ENCODE results near the gene TNS1.
A peak's percentile ranks its signal among the peaks of the same experiment; 100 is the strongest.

TNS1 gene

DNA sequence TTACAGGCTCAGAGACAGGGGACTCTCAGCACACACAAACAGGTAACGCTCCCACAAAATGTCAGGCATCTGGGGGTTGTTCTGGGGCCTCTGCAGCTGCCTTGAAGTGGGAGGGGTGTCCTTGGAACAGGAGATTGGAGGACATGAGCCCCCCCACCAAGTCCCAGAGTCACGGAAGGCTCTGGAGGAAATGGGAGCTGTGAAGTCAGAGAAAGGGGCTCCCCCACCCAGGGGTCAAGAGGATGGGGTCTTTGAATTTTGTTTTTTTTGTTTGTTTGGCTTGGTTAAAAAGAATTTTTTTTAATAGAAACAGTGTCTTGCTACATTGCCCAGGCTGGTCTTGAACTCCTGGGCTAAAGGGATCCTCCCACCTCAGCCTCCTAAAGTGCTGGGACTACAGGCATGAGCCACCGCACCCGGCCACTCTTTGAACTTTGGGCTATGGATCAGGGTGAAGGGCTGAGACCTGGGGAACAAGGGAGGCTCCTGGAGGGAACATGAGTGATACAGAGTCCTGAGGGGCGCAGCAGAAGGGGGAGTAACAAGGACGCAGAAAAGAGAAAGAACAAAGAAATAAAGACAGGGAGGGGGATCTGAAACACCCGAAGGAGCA is 46.8 kb downstream of the TNS1 start:
- no peak for DNase-seq

DNA sequence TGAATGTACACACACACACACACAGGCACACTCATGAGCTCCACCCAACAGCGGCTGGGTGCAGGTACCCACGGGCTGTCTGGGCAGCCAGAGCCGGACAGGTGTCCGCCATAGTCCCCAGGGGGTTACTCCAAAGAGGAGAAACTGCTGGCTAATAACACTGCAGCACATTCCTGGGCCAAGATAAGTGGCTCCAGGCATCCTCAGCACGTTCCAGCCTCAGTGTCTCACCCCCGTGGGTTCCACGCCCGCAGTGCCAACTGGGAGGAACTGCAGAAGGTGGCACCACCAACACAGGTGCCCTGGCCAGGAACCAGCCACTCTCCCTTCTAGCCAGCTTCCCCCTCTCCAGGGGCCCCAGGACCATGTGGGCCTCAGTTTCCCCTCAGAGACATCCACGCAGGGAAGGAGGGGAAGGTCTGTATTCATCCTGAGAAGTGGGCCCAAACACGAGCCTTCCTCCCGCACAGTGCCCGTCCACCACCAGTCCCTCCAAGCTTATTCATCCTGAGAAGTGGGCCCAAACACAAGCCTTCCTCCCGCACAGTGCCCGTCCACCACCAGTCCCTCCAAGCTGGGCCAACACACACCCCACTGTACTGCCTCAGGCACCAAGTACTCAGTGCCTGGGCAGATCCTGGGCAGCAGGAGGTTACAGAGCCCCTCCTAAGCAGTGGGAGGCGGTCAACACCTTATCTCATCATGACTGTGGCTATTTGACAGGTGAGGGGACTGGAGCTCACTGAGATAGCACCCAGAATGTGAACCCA is 47.6 kb downstream of the TNS1 start:
- DNase-seq, result no peak

GRCh38 chr2:217954469-217954868 is 48.3 kb downstream of the TNS1 start:
- DNase-seq, result no peak

- no peak for DNase-seq
These were observed 48.7 kb downstream of the TNS1 start for GRCh38 chr2:217954051-217954450.

DNA sequence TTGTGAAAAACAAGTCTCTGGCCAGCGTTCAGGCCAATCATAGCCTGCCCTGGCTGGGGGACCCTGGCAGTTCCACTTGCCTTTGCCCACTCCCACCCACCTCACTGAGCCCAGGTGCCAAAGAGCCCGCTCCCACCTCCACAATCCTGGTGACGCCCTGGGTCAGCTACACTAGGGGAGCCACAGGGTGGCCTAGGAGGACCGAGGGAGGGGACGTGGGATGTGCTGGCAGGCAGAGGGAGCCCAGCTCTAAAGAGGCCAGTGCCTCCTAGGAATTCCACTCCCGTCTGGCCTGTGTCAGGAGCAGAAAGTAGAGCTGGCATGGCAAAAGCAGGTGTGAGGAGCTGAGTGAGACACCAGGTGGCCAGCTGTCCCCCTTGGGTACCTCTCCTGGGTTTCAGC is 49.3 kb downstream of the TNS1 start:
- DNase-seq, result no peak

DNA sequence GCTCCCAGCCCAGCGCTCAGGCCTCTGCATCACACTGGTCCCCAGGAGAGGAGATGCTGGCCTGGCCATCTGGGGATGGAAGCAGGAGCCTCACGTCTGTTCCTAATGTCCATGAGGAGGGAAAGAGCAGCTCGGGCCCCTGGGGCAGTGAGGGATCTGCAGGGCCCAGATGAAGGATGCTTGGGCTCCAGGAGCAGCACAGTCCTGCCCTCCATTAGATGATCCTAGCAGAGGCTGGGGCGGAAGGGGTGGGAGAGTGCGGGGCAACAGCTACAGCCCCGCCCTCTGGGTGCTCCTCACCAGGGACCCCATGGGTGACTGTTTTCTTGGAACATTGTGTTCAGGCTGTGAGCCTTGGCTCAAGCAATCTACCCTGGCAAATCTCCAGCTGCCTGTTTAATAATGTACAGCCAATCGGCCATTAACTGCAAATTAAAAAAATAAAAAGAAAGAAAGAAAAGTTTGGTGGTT is 49.7 kb downstream of the TNS1 start:
- no peak for DNase-seq

- DNase-seq, result no peak
These were observed 50.4 kb downstream of the TNS1 start for GRCh38 chr2:217952409-217952808.

DNA sequence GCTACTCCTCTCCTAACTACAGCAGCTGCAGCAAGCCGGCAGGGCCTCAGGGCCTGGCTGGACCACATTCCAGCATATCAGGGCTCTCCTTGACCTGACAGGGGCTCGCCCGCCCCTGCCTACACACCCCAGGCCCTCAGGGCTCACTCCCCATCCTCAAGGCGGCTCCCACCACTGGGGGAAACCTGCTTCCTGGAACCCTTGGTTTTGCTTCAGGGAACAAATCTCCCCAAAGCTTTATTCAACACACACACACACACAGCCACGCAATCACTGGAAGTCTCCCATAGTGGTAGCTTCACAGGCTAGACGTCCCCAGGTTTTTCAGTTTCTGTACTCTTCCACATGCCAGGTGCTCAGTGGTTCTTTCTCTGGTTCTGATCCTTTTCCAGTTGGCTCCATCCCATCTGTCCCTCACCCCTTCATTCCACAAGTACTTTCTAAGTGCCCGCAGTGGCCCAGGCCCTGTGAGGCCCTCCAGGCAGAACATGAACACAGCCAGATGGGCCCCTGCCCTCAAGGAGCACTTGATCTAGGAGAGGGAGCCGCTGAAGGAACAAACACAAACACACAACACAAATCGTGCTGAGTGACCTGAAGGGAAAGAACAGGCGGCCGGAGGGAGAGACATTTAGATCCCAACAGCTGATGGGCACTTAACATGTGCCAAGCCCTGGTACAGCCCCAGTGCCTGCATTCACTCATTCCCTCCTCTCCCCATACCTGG is 51.1 kb downstream of the TNS1 start:
- DNase-seq, result no peak

GRCh38 chr2:217951091-217951490 is 51.7 kb downstream of the TNS1 start:
- DNase-seq, result no peak

DNA sequence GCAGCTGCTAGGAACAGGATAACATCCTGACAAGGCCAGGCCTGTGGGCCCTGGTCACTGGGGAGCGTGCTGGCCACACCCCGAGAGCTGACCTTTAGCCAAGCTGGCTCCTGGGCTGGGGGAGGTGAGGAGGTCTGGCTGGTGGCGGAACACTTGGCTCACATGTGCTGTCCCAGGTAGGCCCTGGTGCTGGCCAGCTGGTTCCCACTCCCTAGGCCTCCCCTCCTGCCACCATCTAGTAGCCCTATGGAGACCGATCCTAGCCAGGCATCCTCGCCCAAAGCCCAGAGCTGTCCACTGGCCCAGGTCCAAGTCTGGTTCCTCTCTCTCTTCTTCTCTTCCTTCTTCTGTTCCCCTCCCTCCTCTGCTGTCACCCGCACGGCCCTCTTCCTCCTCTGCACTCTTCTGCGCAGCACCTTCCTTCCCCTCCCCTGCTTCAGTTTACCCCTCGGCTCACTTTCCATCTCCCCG is 52.4 kb downstream of the TNS1 start:
- no peak for DNase-seq

- DNase-seq, result no peak
These were observed 53.3 kb downstream of the TNS1 start for GRCh38 chr2:217949447-217949846.

DNA sequence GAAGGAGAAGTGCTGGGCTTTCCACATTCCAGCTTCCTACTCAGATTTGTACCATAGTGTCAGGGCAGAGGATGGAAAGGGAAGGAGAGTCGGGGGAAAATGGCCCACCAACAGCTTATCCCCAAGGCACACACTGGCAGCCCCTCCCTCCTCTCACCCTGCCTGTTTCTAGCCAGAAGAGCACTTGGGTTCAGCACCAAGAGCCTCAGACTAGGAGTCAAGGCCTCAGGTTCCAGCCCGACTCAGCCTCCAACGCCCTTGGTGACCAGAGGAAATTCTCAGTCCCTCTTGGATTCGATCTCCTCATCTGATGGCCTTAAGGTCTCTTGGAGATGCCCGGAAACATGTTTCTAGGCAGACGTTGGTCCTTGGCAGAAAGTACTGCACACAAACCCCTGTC is 53.9 kb downstream of the TNS1 start:
- no peak for DNase-seq

GRCh38 chr2:217948351-217948791 is 54.4 kb downstream of the TNS1 start:
- no peak for DNase-seq

DNA sequence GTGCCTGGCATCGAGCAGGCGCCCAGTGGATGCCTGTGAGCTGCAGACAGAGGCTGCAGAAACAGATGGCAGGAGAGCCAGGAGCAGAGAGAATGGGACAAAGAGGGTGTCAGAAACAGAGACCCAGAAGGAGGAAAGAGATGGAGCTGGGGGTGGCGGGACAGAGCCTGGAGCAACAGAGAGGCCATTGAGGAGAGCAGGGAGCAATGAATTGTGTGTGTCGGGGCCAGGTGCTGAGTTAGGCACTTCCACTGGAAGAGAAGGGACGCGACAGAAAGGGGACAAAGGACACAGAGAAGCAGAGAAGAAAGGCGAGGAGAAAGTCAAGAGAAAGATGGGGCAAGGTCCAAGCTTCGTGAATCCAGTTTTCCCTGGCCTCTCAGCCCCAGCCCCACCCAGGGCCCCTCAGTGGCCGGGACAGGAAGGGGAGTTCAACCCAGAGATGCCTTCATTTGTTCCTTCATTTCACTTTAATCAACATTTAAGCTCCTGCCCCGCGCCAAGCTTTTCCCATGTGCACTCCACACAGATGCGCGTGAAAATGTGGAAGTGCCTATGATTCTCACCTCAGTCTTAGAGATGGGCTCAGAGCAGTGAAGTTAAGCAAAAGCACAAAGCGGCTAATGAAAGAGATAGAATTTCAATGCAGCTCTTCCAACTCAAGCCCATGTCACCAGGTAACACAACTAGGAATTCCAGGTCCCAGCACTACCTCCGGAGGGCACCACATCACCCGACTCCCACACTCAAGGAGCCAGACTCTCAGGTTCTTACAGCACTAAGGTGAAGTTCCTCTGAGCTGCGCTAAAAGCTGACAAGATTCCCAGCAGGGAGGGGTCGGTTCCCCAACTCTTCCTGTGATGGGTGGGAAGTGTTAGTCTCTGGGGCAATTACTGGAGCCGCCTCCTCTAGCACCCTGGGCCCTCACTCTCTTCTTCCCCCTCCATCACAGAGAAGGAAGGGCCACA is 55.1 kb downstream of the TNS1 start:
- no peak for DNase-seq

DNA sequence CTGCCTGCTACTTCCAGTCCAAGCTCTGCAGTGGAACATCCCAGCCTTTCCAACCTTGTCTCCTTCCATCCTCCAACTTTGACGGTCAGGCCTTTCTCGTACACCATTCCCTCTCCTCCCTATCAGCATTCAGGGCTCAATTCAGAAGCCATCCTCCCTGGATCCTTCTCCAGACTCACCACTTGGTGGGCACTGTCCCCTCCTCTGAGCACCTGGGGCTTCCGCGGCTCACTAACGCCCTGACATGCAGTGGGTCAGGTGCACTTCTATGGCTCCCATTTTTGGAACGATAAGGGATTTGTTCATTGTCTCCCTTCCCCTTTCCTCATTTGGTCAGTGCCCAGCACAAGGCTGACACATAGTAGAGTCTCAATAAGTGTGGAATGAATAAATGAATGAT is 56.7 kb downstream of the TNS1 start:
- DNase-seq, result no peak

DNA sequence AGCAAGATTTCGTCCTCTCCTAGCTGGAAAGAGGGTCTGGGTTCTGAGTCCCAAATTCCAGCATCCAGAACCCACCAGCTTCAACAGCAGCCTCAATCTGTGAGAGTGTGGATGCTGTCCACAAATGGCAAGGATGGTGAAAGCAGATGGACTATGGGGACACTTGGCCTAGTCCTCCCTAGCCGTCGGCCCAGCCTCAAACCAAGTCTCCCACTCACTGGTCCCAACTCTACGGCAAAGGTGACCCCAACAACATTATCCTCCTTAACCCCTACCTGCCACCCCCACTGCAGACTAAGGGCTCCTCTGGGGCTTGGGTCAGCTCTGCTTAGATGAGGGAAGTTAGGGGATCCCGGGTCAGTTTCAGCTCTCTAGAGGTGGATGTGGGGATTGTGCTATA is 57.3 kb downstream of the TNS1 start:
- DNase-seq, result no peak

DNA sequence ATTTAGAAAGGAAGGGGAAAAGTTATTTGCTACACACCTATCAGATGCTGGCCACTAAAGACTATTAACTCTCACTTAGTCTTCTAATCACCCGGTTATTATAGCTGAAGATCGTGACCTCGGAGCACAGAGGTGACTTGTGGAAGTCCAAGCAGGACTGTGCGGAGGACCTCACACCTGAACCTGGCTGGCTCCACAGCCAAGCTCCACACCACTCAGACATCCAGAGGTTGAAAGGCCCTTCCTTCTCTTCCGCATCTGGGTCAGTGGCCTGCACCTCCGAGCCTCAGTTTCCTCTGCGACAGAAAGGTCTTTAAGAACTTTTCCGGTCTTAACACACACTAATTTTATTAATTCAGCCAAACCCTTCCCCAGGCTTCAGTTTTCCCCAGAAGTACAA is 57.9 kb downstream of the TNS1 start:
- DNase-seq, result no peak

DNA sequence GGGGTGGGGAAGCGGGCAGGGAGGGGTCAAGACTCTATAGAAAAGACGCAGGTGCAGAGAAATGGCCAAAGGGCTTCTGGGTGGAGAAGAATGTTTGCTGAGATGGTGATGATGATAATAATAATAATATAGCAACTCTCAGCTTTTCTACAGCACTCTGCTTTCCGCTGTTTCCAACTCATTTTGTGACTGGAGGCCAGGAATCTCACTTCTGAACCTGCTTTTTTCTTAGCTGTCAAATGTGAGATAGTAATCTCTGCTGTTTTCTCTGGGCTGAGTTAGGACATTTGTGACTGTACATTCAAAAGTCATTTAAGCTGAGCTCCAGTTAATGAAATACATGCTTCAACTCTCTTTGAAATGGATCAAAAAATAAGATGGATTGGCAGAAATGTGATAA is 58.4 kb downstream of the TNS1 start:
- DNase-seq, result no peak

GRCh38 chr2:217943446-217944321 is 59.1 kb downstream of the TNS1 start:
- peak; percentile 39 for DNase-seq

DNA sequence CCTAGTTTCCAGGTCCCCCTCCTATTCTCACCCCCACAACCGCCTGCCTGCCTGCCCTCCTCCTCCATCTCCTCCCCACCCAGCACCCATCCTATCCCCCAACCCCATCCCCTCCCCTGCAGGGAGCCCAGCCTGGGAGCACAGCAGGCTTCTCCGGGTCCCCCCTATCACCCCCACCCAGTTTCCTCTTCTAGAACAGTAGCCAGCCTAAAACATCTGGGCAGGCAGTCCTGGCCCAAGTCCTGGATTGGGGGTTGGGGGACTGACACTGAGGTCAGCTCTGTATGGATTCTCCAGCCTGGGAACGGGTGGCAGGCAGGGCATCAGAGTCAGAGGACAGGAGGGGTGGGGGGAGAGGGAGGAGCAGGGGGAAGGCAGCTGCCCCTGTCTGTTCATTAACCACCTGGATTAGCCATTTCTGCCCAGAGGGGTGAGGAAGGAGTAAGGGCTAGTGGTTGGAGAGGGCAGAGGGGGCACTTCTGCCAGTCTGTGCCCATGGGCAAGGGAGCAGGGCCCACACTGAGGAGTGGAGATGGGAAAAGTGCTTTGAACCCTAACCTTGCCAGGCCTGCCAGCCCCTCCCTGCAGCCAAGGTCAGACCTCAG is 60.0 kb downstream of the TNS1 start:
- DNase-seq, result no peak
